GM12891 (cell line): ENCODE data around the gene LRRC71.

Experiments used
- PAX5 ChIP-seq: IDR thresholded peaks from 2 replicates; pipeline ENCODE4 v1.6.1; 2011; ENCODE audit warnings: low read length, moderate library complexity, mild to moderate bottlenecking; ENCODE audit not compliant: insufficient read depth, severe bottlenecking
- POLR2A ChIP-seq: IDR thresholded peaks from 2 replicates; pipeline ENCODE4 v1.6.1; 2011; ENCODE audit warnings: low read depth, low read length, control low read depth
- POLR2AphosphoS5 ChIP-seq: IDR thresholded peaks from 2 replicates; pipeline ENCODE4 v1.6.1; 2011; ENCODE audit warnings: low read depth, low read length, control low read depth
- POU2F2 ChIP-seq: IDR thresholded peaks from 2 replicates; pipeline ENCODE4 v1.6.1; 2011; ENCODE audit warnings: low read depth, mild to moderate bottlenecking, control low read depth, low read length, moderate library complexity
- SPI1 ChIP-seq: IDR thresholded peaks from 2 replicates; pipeline ENCODE4 v1.6.1; 2011; ENCODE audit warnings: low read depth, low read length, control low read depth
- TAF1 ChIP-seq: IDR thresholded peaks from 2 replicates; pipeline ENCODE4 v1.6.1; 2011; ENCODE audit warnings: low read depth, low read length, control low read depth

- TF ChIP-seq POLR2A (no peak), POU2F2 (no peak), POLR2AphosphoS5 (no peak), TAF1 (no peak), PAX5 (no peak), SPI1 (no peak)
These were observed 39.3 kb upstream of the LRRC71 start for GRCh38 chr1:156881101-156881500.
